Measurements from ENCODE around the gene CADPS2.

Gene CADPS2

DNA sequence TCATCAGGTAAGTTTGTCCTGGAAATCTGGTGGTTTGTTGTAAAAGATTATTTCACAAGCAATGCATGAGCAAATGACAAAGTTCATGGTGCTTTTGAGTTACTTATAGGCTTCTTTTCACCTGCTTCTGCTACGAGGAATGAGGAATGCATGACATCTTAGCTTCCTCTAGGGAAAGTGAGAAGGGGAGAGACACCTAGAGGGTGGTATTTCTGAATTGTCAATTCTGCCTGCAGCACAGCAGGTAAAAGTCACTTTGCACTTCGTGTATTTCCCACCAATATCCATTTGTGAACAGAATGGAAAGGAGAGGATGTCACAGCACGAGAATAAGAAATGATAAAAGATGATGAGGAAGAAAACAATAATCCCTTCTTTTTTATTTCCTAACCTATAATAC, 428.3 kb downstream of the CADPS2 start:
- no peak for ATAC-seq
- no peak for TF ChIP-seq BACH2 (CRISPR knock-in tag; IDR thresholded peaks at IDR 0.05; ENCODE audit: borderline replicate concordance)

- no peak for ATAC-seq
- TF ChIP-seq ZFP30 (CRISPR knock-in tag; IDR thresholded peaks at IDR 0.05): no peak
- TF ChIP-seq, protein P1, sequence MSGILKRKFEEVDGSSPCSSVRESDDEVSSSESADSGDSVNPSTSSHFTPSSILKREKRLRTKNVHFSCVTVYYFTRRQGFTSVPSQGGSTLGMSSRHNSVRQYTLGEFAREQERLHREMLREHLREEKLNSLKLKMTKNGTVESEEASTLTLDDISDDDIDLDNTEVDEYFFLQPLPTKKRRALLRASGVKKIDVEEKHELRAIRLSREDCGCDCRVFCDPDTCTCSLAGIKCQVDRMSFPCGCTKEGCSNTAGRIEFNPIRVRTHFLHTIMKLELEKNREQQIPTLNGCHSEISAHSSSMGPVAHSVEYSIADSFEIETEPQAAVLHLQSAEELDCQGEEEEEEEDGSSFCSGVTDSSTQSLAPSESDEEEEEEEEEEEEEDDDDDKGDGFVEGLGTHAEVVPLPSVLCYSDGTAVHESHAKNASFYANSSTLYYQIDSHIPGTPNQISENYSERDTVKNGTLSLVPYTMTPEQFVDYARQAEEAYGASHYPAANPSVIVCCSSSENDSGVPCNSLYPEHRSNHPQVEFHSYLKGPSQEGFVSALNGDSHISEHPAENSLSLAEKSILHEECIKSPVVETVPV (CRISPR knock-in tag; IDR thresholded peaks at IDR 0.05): no peak
- TF ChIP-seq POU6F1 (CRISPR knock-in tag; IDR thresholded peaks at IDR 0.05; ENCODE audit: borderline replicate concordance, low read depth): no peak
- TF ChIP-seq CREB5 (CRISPR knock-in tag; IDR thresholded peaks at IDR 0.05; ENCODE audit: low read depth): no peak
- TF ChIP-seq RARB (CRISPR knock-in tag; IDR thresholded peaks at IDR 0.05): no peak
- TF ChIP-seq TOX (CRISPR knock-in tag; IDR thresholded peaks at IDR 0.05; ENCODE audit: borderline replicate concordance): no peak
- TF ChIP-seq SNAI2 (CRISPR knock-in tag; IDR thresholded peaks at IDR 0.05): no peak
- no peak for TF ChIP-seq GLIS3 (CRISPR knock-in tag; IDR thresholded peaks at IDR 0.05)
- TF ChIP-seq ZC3H10 (CRISPR knock-in tag; IDR thresholded peaks at IDR 0.05): no peak
- TF ChIP-seq BACH2 (CRISPR knock-in tag; IDR thresholded peaks at IDR 0.05; ENCODE audit: borderline replicate concordance): no peak
- no peak for TF ChIP-seq ZNF70 (CRISPR knock-in tag; IDR thresholded peaks at IDR 0.05)
- TF ChIP-seq ZNF8 (CRISPR knock-in tag; IDR thresholded peaks at IDR 0.05): no peak
These were observed 428.9 kb downstream of the CADPS2 start for GRCh38 chr7:122457325-122457724.

GRCh38 chr7:122454776-122455507, 431.3 kb downstream of the CADPS2 start:
- no peak for ATAC-seq
- TF ChIP-seq SNAI2 (CRISPR knock-in tag; IDR thresholded peaks at IDR 0.05) (no peak), OSR1 (CRISPR knock-in tag; IDR thresholded peaks at IDR 0.05) (no peak), BACH2 (CRISPR knock-in tag; IDR thresholded peaks at IDR 0.05; ENCODE audit: borderline replicate concordance) (no peak)

- ATAC-seq: no peak
- TF ChIP-seq ZFP3 (CRISPR knock-in tag; IDR thresholded peaks at IDR 0.05) (no peak), ESRRG (CRISPR knock-in tag; IDR thresholded peaks at IDR 0.05) (no peak), BACH2 (CRISPR knock-in tag; IDR thresholded peaks at IDR 0.05; ENCODE audit: borderline replicate concordance) (no peak), CREB5 (CRISPR knock-in tag; IDR thresholded peaks at IDR 0.05; ENCODE audit: low read depth) (no peak), SNAI2 (CRISPR knock-in tag; IDR thresholded peaks at IDR 0.05) (no peak), CSDC2 (CRISPR knock-in tag; IDR thresholded peaks at IDR 0.05) (no peak), GLIS3 (CRISPR knock-in tag; IDR thresholded peaks at IDR 0.05) (no peak), ZC3H10 (CRISPR knock-in tag; IDR thresholded peaks at IDR 0.05) (no peak), ISL1 (CRISPR knock-in tag; IDR thresholded peaks at IDR 0.05) (no peak), TSHZ2 (CRISPR knock-in tag; IDR thresholded peaks at IDR 0.05) (no peak), TOX (CRISPR knock-in tag; IDR thresholded peaks at IDR 0.05; ENCODE audit: borderline replicate concordance) (no peak), OSR1 (CRISPR knock-in tag; IDR thresholded peaks at IDR 0.05) (no peak), ZNF565 (CRISPR knock-in tag; conservative IDR thresholded peaks at IDR 0.05; ENCODE audit: low read depth) (no peak), ZNF8 (CRISPR knock-in tag; IDR thresholded peaks at IDR 0.05) (no peak), ZNF70 (CRISPR knock-in tag; IDR thresholded peaks at IDR 0.05) (no peak), POU6F1 (CRISPR knock-in tag; IDR thresholded peaks at IDR 0.05; ENCODE audit: borderline replicate concordance, low read depth) (no peak), PATZ1 (CRISPR knock-in tag; IDR thresholded peaks at IDR 0.05; ENCODE audit: borderline replicate concordance) (no peak)
- TF ChIP-seq, protein P1 (CRISPR knock-in tag; IDR thresholded peaks at IDR 0.05): no peak
These were observed 432.8 kb downstream of the CADPS2 start for GRCh38 chr7:122453432-122453831.

Measured in SK-N-SH treated with all-trans-retinoic acid at 6 μM for 48 hours (cell line).